Activated T-cell treated with anti-CD3 and anti-CD28 coated beads, Interleukin-2, amount 50 U/mL, for 72 hours (primary cell): ENCODE data around the gene INTS2. TPM values are rescaled to one million over a fixed set of nuclear protein-coding genes. Genes with fewer than 3 reads are reported as not detected.

Experiments used
- ATAC-seq, 2 donors: fragments of 150-1000 bp; cut with Tn5 transposase; replicated peaks in 1 of 2; 2 replicates each; pipeline ENCODE4 v1.10.0; 2021; ENCODE audit warnings: moderate library complexity in 2 of 2, mild to moderate bottlenecking in 1 of 2
- DNase-seq, 2 donors: peaks; one replicate each; pipeline ENCODE4 v3.0.0; 2021 to 2022; ENCODE audit warnings: mixed read lengths in 1 of 2
- H3K27ac Mint-ChIP-seq: one replicate; pipeline ENCODE4 v1.8.0; 2022; ENCODE audit warnings: mild to moderate bottlenecking, moderate library complexity, mixed read lengths
- H3K27me3 Mint-ChIP-seq: one replicate; pipeline ENCODE4 v1.8.0; 2022; ENCODE audit warnings: low read depth, mixed read lengths
- H3K36me3 Mint-ChIP-seq, 2 donors: one replicate each; pipeline ENCODE4 v1.8.0; 2022; ENCODE audit warnings: mixed read lengths in 2 of 2, mild to moderate bottlenecking in 1 of 2; ENCODE audit not compliant: insufficient read depth in 2 of 2
- H3K4me1 Mint-ChIP-seq: one replicate; pipeline ENCODE4 v1.8.0; 2022; ENCODE audit warnings: low read depth, mixed read lengths
- H3K4me3 Mint-ChIP-seq, 2 donors: one replicate each; pipeline ENCODE4 v1.8.0; 2022; ENCODE audit warnings: mild to moderate bottlenecking in 2 of 2, mixed read lengths in 2 of 2, moderate library complexity in 2 of 2
- H3K9me3 Mint-ChIP-seq, 2 donors: one replicate each; pipeline ENCODE4 v1.8.0; 2022; ENCODE audit warnings: mixed read lengths in 2 of 2
- total RNA-seq, 2 donors: library from RNA; stranded (reverse); gene quantifications; one replicate each; pipeline ENCODE4 v1.2.3, GENCODE V29; 2022

INTS2 gene
- total RNA-seq, result 10 to 100 TPM; 26.1 to 29.5 TPM

GRCh38 chr17:61927208-61928100 lies at the start of gene INTS2:
TSS of gene INTS2 (minus strand) at chr17:61927982. CDS start at chr17:61926644, 1,338 bp downstream.
- H3K27ac Mint-ChIP-seq, result peak within 1 kb of the TSS; percentile 89
- ATAC-seq (peak; percentile 91 to 93), DNase-seq (peak; percentile 94 to 96)
- peaks cover 1 to 7% of the 10 kb centered on the region in 2 donors for H3K36me3 Mint-ChIP-seq
- peaks cover 20% of the 10 kb centered on the region for H3K4me1 Mint-ChIP-seq
- H3K4me3 Mint-ChIP-seq, result peak within 1 kb of the TSS; percentile 87 to 92
- no peaks in the 10 kb centered on the region for H3K9me3 Mint-ChIP-seq
- H3K27me3 Mint-ChIP-seq, result no peaks in the 10 kb centered on the region

- Mint-ChIP-seq H3K27me3 (no peaks in the 10 kb centered on the region), H3K9me3 (no peaks in the 10 kb centered on the region), H3K27ac (peak overlapping the region; percentile 92), H3K4me3 (no peak overlapping the region), H3K4me1 (peaks cover 21% of the 10 kb centered on the region), H3K36me3 (peaks cover 4 to 8% of the 10 kb centered on the region in 2 donors)
- no peak for DNase-seq
- ATAC-seq, result no peak
These were observed 46.3 kb upstream of the INTS2 start for GRCh38 chr17:61974115-61974514.

- Mint-ChIP-seq H3K9me3 (no peaks in the 10 kb centered on the region), H3K36me3 (peaks cover 2 to 10% of the 10 kb centered on the region in 2 donors), H3K4me1 (peaks cover 21% of the 10 kb centered on the region), H3K27ac (no peak overlapping the region), H3K27me3 (no peaks in the 10 kb centered on the region), H3K4me3 (no peak overlapping the region)
- no peak for ATAC-seq
- DNase-seq, result no peak
These were observed 44.5 kb upstream of the INTS2 start for GRCh38 chr17:61972311-61972710.

GRCh38 chr17:61970030-61970429 lies 42.2 kb upstream of the INTS2 start:
- Mint-ChIP-seq H3K36me3 (peaks cover 2 to 8% of the 10 kb centered on the region in 2 donors), H3K4me1 (peaks cover 7% of the 10 kb centered on the region)
- ATAC-seq, result no peak

GRCh38 chr17:61968757-61969156 lies 41.0 kb upstream of the INTS2 start:
- no peak overlapping the region for H3K4me3 Mint-ChIP-seq
- ATAC-seq, result no peak

More at GRCh38 chr17:61970030-61970429, 42.2 kb upstream of the INTS2 start:
- Mint-ChIP-seq H3K9me3 (no peaks in the 10 kb centered on the region), H3K27ac (no peak overlapping the region), H3K27me3 (no peaks in the 10 kb centered on the region), H3K4me3 (no peak overlapping the region)
- DNase-seq, result no peak

GRCh38 chr17:61967729-61968128 lies 39.9 kb upstream of the INTS2 start:
- H3K27ac Mint-ChIP-seq, result no peak overlapping the region

More at GRCh38 chr17:61968757-61969156, 41.0 kb upstream of the INTS2 start:
- Mint-ChIP-seq H3K4me1 (no peaks in the 10 kb centered on the region), H3K9me3 (no peaks in the 10 kb centered on the region), H3K27me3 (no peaks in the 10 kb centered on the region), H3K27ac (no peak overlapping the region), H3K36me3 (peaks cover 4 to 10% of the 10 kb centered on the region in 2 donors)
- DNase-seq, result no peak

GRCh38 chr17:61966191-61966590 lies 38.4 kb upstream of the INTS2 start:
- Mint-ChIP-seq H3K9me3 (no peaks in the 10 kb centered on the region), H3K36me3 (peaks cover 4 to 13% of the 10 kb centered on the region in 2 donors), H3K27ac (no peak overlapping the region), H3K4me1 (no peaks in the 10 kb centered on the region), H3K27me3 (no peaks in the 10 kb centered on the region), H3K4me3 (no peak overlapping the region)
- DNase-seq (no peak), ATAC-seq (no peak)

More at GRCh38 chr17:61967729-61968128, 39.9 kb upstream of the INTS2 start:
- DNase-seq (no peak), ATAC-seq (no peak)
- no peaks in the 10 kb centered on the region for H3K9me3 Mint-ChIP-seq
- H3K36me3 Mint-ChIP-seq, result peaks cover 4 to 13% of the 10 kb centered on the region in 2 donors
- H3K27me3 Mint-ChIP-seq, result no peaks in the 10 kb centered on the region
- H3K4me3 Mint-ChIP-seq, result no peak overlapping the region
- no peaks in the 10 kb centered on the region for H3K4me1 Mint-ChIP-seq

- Mint-ChIP-seq H3K9me3 (no peaks in the 10 kb centered on the region), H3K4me3 (no peak overlapping the region), H3K36me3 (peaks cover 4 to 21% of the 10 kb centered on the region in 2 donors), H3K27ac (no peak overlapping the region), H3K27me3 (no peaks in the 10 kb centered on the region), H3K4me1 (no peaks in the 10 kb centered on the region)
- ATAC-seq, result no peak
- no peak for DNase-seq
These were observed 27.8 kb upstream of the INTS2 start for GRCh38 chr17:61955619-61956018.

- no peaks in the 10 kb centered on the region for H3K9me3 Mint-ChIP-seq
- H3K4me1 Mint-ChIP-seq, result peaks cover 5% of the 10 kb centered on the region
- peaks cover 0 to 12% of the 10 kb centered on the region in 2 donors for H3K36me3 Mint-ChIP-seq
- DNase-seq (no peak), ATAC-seq (no peak)
- H3K4me3 Mint-ChIP-seq, result no peak overlapping the region
- peak overlapping the region; percentile 24 for H3K27ac Mint-ChIP-seq
- no peaks in the 10 kb centered on the region for H3K27me3 Mint-ChIP-seq
These were observed 19.7 kb upstream of the INTS2 start for GRCh38 chr17:61947367-61948078.

GRCh38 chr17:61946359-61946758 lies 18.6 kb upstream of the INTS2 start:
- DNase-seq (no peak), ATAC-seq (no peak)
- H3K9me3 Mint-ChIP-seq, result no peaks in the 10 kb centered on the region

GRCh38 chr17:61943117-61943516 lies 15.3 kb upstream of the INTS2 start:
- no peak overlapping the region for H3K4me3 Mint-ChIP-seq
- peaks cover 5% of the 10 kb centered on the region for H3K4me1 Mint-ChIP-seq
- peaks cover 0 to 9% of the 10 kb centered on the region in 2 donors for H3K36me3 Mint-ChIP-seq
- no peak for DNase-seq
- H3K27ac Mint-ChIP-seq, result no peak overlapping the region
- no peaks in the 10 kb centered on the region for H3K9me3 Mint-ChIP-seq
- H3K27me3 Mint-ChIP-seq, result no peaks in the 10 kb centered on the region
- ATAC-seq, result no peak

More at GRCh38 chr17:61946359-61946758, 18.6 kb upstream of the INTS2 start:
- no peak overlapping the region for H3K4me3 Mint-ChIP-seq
- peak overlapping the region; percentile 65 for H3K27ac Mint-ChIP-seq
- peaks cover 0 to 12% of the 10 kb centered on the region in 2 donors for H3K36me3 Mint-ChIP-seq
- peaks cover 5% of the 10 kb centered on the region for H3K4me1 Mint-ChIP-seq
- H3K27me3 Mint-ChIP-seq, result no peaks in the 10 kb centered on the region

- DNase-seq, result no peak
- peak overlapping the region; percentile 50 for H3K27ac Mint-ChIP-seq
- ATAC-seq, result no peak
- peaks cover 5% of the 10 kb centered on the region for H3K4me1 Mint-ChIP-seq
- peaks cover 0 to 9% of the 10 kb centered on the region in 2 donors for H3K36me3 Mint-ChIP-seq
- no peaks in the 10 kb centered on the region for H3K27me3 Mint-ChIP-seq
- no peaks in the 10 kb centered on the region for H3K9me3 Mint-ChIP-seq
- H3K4me3 Mint-ChIP-seq, result no peak overlapping the region
These were observed 14.3 kb upstream of the INTS2 start for GRCh38 chr17:61942085-61942484.

GRCh38 chr17:61928101-61928436 lies 287 bp upstream of the INTS2 start:
- Mint-ChIP-seq H3K9me3 (no peaks in the 10 kb centered on the region), H3K36me3 (peaks cover 1 to 6% of the 10 kb centered on the region in 2 donors), H3K4me3 (peak overlapping the region; percentile 87 to 92)

More at GRCh38 chr17:61928101-61928436, 287 bp upstream of the INTS2 start:
- Mint-ChIP-seq H3K27ac (peak overlapping the region; percentile 89), H3K27me3 (no peaks in the 10 kb centered on the region), H3K4me1 (peaks cover 20% of the 10 kb centered on the region)
- ATAC-seq (no peak), DNase-seq (no peak)
